HG03558 (cell line): ENCODE data around the gene CDK2.
A peak's percentile ranks its signal among the peaks of the same experiment; 100 is the strongest.
"Not testable (repeated sequence)": the region's sequence is repeated elsewhere in the genome, so short reads cannot be mapped to it uniquely, and the experiment has no call there.

Experiments used
- ATAC-seq: cut with Tn5 transposase; IDR thresholded peaks from one replicate; pipeline ENCODE4 v1.9.1; 2021; ENCODE audit warnings: moderate number of reproducible peaks; ENCODE audit not compliant: unreplicated experiment; ENCODE audit errors: extremely low read depth

Gene CDK2

DNA sequence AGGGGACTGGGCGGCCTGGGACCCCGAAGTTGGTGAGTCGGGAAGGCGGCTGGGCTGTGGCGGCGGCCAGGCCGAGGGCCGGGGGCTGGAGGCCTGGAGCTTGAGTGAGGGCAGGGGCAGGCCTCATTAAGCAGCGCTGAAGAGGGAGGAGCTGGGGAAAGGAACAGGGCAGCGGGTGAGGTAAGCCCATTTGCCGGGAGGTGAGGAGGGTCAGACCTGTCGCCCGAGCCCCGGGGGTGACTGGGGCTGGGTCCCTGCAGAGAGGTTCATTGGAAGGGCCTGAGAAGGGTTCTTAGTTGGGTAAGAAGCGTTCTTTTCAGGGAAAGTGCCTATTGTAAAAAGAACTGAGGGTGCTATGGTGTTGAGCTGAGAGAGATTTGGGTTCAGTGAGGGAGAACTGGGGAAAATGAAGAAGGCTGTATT lies 7.7 kb downstream of the CDK2 start:
- no peak for ATAC-seq

DNA sequence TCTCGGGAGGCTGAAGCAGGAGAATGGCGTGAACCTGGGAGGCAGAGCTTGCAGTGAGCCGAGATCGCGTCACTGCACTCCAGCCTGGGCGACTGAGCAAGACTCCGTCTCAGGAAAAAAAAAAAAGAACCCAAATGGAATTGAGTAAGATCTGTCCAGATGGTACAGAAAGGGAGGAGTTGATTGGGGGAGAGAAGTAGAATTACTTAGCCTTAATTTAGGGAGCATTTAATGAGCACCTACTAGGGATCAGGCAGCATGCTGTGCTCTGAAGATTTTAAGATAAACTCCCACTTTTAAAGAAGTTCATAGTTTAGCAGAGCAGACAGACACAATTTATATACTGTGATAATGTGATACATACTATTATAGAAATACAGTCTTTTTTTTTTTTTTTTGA lies 11.8 kb downstream of the CDK2 start:
- ATAC-seq: no peak

DNA sequence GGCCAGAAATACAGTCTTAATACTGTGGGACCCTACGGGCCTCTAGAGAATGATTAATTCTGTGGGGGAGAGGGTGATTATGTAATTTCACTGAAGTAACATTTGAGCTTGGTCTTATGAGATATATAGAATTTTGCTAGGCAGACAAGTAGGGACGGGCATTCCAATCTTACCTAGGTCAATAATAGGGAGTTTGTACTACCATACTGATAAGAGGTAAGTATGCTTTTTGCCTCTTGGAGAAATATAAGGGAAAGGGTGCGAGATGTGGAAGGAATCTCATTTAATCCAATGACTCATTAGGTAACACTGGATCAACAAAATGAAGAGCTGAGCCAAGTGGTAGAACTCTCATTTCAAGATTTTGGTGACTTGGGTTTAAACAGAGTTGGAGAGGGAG lies 12.4 kb downstream of the CDK2 start:
- no peak for ATAC-seq

DNA sequence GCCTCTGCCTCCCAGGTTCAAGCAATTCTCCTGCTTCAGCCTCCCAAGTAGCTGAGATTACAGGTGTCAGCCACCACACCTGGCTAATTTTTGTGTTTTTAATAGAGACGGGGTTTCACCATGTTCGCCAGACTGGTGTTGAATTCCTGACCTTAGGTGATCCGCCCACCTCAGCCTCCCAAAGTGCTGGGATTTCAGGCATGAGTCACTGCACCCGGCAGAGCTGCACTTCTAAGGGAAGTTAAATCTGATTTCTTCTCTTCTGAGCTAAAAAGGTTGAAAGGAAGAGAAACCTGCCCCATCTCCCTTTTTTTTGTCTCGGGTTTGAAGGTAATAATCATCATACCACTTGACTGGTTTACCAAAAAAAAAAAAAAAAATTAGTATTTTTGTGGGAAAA lies 15.3 kb downstream of the CDK2 start:
- not testable (repeated sequence) for ATAC-seq

DNA sequence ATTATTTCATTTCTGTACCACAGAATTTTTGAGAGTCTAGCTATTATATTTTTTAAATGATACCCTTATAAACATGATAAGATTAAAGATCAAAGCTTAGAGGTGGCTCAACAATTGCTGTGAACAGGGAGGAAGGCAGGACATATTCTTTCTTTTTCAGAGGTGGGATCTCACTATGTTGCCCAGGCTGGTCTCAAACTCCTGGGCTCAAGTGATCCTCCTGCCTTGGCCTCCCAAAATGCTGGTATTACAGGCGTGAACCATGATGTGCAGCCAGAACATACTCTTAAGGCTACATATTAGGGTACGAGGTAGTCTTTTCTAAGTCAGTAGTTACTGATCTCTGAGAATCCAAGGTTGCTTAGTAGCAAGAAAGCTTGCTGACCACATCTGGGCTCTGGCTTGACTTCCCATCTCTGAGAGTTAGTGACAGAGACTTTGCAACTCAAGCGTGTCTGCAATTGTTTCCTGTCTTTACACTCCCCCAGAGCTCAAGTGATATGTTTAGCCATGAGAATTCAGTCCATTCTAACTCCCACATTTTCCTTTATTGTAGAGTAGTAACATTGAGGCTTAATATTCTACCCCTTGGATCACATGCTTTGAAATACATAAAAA lies 15.8 kb downstream of the CDK2 start:
- no peak for ATAC-seq

DNA sequence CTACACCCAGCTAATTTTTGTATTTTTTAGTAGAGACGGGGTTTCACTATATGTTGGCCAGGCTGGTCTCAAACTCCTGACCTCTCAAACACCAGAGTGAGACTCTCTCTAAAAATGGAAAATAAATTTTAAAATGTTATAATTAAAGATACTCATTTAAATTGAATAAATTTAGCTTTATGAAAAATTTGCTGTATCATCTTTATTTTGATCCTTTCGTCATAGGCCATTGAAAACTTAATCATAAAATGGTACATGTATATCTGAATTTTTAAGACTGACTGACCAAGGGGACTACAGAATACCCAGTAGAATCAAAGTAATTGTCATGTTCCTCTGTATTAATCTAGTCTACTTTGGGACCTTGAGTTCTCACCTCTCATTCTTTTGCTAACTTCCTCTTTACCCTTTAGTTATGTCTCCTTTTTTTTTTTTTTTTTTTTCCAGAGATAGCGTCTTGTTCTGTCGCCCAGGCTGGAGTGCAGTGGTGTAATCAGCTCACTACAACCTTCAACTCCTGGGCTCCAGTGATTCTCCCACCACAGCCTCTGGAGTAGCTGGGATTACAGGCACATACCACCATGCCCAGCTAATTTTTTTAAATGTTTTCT lies 16.7 kb downstream of the CDK2 start:
- no peak for ATAC-seq

DNA sequence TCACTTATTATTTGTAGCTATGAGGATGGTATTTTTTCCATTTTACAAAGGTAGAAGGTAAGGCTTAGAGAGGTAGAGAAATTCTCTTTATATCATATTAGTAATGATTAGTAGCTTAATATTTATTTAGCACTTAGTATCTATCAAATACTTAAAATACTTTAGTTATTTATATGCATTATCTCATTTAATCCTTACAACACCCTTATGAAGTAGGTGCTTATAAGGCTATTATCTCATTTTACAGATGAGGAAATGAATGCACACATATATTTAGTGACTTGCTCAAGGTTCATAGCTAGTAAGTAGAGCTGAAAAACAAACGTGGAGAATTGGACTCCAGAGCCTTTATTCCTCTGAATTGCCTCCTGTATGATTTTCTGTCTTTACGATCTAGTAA lies 18.2 kb downstream of the CDK2 start:
- no peak for ATAC-seq

DNA sequence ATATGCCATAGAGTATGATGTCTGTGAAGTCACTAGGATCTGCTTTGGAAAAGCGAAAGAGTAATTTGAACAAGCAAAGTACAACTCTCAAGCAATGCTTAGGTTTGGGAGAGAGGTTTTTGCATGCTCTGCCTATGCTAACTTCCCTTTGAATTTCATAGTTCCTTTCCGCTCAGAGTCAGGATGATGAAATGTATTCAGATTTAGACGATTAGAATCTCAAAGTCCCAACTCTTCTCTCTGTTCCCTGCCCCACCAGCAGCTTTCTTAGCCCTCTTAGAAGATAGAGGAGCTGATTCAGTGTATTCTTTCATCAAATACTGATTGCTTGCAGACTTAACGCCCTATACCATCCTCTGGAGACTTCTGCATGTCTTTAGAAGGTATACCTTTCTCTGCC lies 18.7 kb downstream of the CDK2 start:
- no peak for ATAC-seq

DNA sequence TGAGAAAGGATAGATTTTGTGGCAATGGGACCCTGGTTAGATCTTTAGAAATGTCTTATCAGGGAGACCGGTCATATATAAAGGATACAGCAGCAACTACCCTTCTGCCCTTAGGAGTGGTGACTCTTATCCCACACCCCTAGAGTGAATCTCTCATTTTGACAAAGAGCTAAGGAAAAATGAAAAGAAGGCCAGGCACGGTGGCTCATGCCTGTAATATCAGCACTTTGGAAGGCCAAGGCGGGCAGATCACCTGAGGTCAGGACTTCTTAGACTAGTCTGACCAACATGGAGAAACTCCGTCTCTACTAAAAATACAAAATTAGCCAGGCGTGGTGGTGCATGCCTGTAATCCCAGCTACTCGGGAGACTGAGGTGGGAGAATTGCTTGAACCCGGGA lies 19.3 kb downstream of the CDK2 start:
- ATAC-seq: not testable (repeated sequence)

DNA sequence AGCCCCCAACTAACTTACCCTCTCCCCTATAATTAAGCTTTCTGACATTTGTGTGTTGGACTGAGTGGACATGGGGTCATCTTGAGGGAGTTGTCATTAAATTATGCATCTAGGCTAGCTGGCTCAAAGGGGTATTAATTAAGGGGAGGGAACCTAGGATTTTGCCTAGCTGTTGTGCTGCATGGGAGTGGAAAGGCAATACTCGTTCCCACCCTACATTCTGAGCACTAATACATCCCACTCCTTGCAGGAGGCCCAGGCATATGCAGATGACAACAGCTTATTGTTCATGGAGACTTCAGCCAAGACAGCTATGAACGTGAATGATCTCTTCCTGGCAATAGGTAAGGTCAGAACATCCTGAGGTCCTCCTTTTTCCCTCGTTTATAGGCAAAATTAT lies 24.5 kb downstream of the CDK2 start:
- ATAC-seq: no peak

DNA sequence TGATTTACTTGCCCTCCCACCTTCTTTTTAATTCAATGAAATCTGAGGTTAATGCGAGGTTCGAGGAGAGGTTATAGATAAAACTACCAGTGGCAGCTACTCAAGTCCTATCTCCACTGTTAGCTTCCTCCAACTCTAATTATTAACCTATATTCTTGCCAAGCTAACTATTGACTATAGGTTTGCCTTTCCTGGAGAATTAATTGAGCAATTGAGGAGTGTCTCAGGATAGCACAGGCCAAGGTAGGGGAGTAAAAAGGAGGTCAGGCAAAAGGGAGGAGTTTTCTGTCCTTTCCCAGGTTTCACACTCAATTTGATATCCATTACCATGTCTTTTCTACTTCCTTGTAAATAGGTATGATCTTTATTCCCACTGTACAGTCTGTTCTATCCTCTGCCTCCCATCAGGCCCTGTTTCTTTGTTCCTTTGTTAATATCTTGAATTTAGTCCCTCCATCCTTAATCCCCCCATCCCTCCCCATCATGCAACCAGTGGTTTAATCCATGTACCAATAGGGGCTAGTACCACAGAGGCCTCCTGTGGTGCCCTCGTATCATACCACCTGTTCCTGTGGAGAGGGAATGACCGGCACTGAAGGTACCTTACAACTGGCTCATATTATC lies 26.7 kb downstream of the CDK2 start:
- no peak for ATAC-seq

DNA sequence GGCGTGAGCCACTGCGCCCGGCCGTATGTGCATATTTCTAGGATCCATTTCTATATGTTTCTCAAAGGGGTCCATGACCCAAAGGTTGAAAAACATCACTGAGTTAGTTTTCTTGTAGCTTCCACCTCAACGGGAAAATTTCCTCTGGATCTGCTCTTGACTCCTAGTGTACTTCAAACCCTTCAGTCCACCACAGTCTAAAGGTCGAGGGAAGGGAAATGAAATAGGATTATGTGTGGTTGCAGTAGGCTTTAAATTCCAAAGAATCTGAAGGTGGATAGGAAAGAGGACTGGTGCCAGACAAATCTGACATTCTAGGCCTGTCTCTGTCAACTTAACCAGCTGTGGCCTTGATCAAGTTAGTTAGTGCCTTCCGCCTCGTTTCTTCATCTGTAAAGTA lies 28.7 kb downstream of the CDK2 start:
- no peak for ATAC-seq

DNA sequence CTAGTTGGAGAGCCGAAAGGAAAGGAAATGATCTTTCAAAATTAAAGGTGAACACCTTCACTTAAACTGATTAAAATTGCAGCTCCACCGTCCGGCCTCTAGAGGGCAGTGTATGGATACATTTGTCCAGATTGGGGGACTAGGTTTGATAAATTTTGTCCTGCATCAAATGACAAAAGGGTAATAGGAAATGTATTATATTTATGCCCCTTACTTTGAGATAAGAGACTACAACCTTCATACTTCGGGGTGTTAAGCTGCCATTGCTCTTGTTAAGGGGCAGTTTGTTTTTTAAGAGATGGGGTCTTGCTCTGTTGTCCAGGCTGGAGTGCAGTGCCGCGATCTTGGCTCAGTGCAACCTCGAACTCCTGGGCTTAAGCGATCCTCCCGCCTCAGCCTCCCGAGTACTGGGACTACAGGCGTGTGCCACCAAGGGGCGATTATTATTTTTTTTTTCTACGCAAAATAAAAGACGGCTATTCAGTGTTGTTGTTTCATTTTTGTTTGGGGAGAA lies 29.6 kb downstream of the CDK2 start:
- no peak for ATAC-seq

DNA sequence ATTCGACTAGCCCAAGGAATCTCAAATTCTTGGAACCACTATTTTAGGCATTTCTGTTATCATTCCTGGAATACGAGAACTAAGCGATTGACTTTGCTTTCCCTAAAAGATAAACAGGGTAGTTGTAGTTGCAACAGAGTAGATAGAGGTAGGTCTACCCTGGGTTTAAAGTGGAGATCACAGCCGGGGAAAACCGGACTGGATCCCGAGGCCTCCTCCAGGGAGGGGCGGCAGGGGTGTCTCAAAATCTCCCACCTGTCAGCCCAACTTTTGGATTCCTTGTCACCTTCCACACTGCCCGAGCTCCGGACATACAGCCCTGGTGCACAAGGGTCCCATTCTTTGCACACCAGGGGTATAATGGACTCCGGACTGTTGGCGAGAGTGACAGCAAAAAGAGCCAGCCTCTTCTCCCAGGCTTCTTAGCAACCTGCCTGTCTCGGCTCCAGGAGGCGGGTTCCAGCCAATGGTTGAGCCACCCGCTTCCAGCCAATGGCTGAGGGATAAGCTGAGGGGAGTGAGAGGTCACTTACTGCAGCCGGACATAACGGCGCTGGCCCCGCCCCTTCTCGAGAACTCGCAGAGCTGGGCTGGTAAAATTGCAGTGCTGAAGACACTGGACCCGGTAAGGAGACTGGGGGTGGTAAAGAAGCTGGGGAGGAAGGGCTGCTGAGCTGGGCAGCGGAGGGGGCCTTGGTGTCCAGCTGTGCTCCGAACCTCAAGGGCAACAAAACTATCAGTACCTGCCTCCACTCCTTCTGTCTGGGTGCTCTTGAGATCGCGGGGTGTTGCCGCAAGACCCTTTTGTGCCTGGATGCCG lies 30.3 kb downstream of the CDK2 start, which contains the start of gene SUOX:
Gene SUOX (plus strand): TSS at position 562 of the 820 bp plus-strand sequence. CDS start 4,946 bp downstream, outside the sequence.
- ATAC-seq: peak; percentile 90

DNA sequence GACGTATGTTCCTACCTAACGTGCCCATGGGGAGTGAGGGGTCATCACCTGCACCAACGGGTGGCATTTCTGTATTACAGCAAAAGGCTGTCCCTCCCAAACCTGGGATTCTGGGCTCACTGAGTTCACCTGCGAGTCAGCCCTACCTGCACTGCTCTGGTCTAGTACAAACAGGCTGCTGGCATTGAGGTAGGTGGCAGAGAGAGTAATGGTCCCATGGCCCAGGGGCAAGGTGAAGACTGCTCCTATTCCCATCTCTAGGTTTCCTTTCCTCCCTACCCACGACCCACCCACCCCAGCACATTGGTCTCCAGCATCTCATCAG lies 30.9 kb downstream of the CDK2 start:
- ATAC-seq: no peak

DNA sequence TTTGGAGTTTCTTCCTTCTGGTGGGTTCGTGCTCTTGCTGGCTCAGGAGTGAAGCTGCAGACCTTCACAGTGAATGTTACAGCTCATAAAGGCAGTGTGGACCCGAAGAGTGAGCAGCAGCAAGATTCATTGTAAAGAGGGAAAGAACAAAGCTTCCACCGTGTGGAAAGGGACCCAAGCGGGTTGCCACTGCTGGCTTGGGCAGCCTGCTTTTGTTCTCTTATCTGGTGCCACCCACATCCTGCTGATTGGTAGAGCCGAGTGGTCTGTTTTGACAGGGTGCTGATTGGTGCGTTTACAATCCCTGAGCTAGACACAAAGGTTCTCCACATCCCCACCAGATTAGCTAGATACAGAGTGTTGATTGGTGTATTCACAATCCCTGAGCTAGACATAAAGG lies 32.9 kb downstream of the CDK2 start:
- not testable (repeated sequence) for ATAC-seq

DNA sequence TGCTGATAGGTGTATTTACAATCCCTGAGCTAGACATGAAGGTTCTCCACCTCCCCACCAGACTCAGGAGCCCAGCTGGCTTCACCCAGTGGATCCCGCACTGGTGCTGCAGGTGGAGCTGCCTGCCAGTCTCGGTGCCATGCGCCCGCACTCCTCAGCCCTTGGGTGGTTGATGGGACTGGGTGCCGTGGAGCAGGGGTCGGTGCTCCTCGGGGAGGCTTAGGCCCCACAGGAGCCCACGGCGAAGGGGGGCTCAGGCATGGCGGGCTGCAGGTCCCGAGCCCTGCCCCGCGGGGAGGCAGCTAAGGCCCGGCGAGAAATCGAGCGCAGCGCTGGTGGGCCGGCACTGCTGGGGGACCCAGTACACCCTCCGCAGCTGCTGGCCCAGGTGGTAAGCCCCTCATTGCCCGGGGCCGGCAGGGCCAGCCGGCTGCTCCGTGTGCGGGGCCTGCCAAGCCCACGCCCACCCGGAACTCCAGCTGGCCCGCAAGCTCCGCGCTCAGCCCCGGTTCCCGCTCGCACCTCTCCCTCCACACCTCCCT lies 33.4 kb downstream of the CDK2 start:
- not testable (repeated sequence) for ATAC-seq

DNA sequence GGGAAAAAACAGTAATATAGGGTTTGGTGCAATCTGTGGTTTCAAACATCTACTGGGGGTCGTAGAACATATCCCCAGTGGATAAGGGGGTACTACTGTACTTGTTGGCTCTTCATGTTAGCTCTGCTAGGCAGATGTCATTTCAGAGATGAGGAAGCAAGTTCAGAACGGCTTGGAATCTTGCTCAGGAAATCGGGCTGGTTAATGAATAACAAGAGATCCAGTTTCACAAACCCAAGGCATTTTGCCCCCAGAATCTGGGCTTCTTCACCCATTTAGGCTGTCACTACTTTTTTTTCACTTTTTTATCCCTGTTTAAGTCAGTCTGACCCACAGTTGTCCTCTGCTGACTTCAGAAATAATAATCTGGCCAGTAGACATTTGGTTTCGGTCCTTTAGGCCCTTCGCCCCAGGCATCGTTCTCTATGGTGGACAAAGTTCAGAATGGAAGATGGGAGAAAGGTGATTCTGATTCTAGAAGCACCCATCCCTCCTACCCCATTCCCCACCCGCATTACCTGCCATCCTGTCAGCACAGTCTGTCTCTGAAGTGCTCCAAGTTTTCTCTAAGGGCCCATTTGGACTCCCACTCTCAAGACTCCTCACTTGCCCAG lies 35.0 kb downstream of the CDK2 start:
- ATAC-seq: no peak

DNA sequence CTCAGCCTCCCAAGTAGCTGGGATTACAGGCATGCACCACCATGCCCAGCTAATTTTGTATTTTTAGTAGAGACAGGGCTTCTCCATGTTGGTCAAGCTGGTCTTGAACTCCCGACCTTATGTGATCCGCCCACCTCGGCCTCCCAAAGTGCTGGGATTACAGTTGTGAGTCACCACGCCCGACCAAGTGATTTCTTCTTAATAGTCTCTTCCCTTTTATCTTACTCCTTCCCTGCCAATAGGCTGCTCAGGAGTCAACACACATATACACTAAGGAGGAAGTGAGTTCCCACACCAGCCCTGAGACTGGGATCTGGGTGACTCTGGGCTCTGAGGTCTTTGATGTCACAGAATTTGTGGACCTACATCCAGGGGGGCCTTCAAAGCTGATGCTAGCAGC lies 36.7 kb downstream of the CDK2 start:
- not testable (repeated sequence) for ATAC-seq

DNA sequence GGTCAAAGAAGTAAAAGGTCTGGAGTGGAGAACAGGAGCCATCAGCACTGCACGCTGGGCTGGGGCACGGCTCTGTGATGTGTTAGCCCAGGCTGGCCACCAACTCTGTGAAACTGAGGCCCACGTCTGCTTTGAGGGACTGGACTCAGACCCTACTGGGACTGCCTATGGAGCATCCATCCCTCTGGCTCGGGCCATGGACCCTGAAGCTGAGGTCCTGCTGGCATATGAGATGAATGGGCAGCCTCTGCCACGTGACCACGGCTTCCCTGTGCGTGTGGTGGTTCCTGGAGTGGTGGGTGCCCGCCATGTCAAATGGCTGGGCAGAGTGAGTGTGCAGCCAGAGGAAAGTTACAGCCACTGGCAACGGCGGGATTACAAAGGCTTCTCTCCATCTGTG lies 37.6 kb downstream of the CDK2 start:
- ATAC-seq: no peak
